GM04503 (cell line): ENCODE data around the gene FAM210A.

ENCODE experiments used
- DNase-seq: peaks from one replicate; pipeline ENCODE4 v3.0.0-alpha.2; 2012; ENCODE audit warnings: low read depth

Gene FAM210A

DNA sequence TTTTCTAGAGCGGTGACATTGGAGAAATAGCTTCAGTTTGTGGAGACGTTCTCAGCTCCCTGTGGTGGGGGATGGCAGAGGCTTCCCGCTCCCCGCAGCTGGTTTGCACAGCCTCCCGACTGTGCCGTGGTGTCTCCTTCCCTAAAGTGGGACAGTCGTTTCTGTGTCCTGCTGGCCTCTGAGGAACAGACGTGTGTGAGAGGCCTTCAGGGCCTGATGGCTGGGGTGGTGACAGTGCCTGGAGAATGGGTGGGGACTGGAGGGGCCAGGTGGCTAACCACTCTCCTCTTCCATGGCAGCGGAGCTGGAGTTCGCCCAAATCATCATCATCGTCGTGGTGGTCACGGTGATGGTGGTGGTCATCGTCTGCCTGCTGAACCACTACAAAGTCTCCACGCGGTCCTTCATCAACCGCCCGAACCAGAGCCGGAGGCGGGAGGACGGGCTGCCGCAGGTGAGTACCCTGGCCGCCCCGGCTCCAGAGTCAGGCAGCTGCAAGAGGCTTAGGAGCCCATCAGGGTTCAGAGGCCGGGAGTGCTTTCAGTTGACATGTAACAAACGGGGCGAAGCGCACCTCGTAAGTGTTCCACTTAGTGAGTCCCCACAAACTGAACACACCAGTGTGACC, 105.4 kb downstream of the FAM210A start:
- DNase-seq = no peak

DNA sequence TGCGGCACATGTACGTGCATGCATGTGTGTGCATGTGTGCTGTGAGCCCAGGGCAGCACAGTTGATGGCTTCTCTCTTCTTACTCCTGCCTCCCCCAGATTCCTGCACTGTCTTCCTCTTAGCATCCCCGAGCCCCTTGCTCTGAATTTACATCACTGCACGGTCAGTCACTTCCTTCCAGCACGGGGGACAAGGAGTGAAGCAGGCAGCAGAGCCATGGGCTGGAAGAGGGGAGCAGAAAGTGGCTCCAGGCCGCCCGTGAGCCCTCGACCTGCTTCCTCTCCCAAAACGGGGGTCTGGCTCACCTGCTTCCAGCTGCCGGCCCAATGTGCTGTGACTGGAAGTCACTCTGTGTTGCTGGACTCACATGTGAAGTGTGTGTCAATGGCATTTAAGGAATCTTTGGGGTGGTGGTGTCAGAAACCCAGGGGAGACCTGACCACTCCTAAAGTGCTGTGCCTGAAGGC, 106.1 kb downstream of the FAM210A start:
- no peak for DNase-seq

DNA sequence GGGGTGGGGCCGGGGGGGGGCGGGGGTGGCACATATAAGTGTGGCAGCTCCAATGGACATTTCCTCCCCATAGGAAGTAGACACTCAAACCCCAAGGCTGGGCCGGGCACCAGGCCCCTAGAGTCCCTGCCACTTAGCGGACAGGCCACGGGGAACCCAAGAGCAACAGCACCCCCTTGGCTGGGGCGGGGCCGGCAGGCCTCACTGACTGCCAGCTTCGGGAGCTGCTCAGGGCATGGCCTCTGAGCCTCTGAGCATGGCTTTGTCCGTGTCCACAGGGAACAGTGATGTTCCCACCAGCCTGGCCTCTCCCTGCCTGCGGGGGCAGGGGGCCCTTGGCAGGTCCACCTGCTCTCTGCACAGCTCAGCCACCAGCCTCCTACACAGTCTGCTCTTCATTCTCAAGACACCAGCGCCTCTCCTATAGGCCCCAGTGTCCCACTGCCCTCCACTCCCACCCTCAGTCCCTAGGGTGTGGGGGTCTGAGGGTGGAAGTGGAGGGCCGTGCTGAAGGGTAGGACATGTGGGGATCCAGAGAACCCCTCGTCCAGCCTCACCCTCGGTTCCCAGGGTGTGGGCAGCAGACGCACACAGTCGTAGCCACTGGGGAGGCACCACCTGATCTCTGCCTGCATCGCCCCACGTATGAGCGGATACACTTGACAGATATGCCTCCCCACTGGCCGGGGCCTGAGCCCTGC, 106.7 kb downstream of the FAM210A start:
- DNase-seq = no peak

DNA sequence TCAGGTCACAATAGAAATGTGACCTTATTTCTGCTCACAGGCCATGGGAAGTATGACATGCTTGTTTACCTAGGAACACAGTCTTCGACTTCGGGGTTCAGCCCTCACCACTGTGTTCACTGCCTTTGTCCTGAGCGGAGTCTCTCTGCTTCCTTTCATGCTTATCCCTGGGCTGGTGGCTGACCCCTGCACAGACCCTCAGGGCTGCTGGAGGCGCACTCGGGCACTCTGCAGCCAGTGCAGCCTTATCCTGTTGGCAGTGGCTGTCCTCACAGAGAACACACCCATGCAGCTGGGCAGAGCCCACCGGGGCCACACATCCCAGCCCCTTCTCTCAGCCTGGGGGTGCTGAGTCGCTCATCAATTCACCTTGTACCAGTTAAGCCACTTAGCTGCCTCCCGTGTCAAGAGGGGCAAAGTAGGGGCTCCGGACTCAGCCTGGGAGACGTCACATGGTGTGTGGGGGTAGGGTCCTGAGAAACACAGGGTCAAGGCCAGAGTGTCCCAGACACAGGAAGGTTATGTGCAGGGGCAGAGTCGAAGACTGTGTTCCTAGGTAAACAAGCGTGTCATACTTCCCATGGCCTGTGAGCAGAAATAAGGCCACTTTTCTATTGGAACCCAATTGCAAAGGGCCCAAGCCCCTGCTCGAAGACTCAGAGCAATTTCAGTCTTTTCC, 107.5 kb downstream of the FAM210A start:
- DNase-seq = no peak

DNA sequence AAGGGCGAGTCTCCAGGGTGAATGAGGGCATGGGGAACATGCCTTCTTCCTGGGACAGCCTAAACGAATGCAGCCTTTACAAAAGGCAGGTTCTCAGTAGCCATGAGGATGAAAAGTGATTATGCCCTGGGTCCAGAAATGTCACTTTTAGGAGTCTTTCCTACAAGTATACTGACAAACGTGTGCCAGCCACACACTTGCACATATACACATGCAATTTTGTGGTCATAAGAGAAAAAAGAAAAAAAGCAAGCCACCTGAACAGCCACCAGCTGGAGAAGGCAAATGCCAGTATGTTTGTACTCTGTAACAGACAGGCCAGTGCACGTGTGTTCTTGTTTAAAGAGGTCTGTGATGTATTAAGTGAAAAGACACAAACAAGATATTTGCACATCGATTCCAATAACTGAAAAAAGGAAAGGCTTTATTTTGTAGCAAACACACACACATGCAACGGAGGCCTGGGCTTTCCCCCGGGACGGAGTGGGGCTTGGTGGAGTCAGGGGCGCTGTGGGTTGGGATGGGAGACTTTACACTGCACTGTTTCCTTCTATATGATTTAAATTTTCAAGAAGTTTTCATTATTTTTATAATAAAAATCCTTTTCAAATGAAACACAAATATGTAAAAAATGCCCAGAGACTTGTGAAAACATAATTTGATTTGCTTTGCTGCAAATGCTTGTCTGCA, 108.4 kb downstream of the FAM210A start:
- no peak for DNase-seq

DNA sequence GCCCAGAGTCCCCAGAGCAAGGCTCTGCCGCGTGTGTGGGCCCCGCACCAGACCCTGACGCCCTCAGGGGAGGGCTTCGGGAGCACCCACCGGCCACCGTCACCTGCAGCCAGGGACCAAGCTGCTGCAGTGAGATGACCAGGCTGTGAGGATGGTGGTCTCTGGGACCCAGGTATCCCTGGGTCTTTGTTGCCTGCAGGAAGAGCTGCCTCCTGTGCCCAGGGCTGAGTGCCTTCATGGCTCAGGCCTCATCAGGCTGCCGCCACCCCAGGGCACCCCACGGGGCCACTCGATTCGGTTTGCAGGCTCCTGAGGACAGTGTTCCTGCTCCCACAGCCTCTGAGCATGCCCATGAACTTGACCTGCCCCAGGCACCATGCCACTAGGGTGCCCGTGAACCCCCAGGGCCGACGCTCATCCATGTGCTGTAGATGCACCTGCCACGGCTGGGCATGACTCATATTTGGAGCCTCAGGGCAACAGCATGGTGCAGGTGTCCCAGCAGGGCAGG, 109.8 kb downstream of the FAM210A start:
- DNase-seq = no peak

DNA sequence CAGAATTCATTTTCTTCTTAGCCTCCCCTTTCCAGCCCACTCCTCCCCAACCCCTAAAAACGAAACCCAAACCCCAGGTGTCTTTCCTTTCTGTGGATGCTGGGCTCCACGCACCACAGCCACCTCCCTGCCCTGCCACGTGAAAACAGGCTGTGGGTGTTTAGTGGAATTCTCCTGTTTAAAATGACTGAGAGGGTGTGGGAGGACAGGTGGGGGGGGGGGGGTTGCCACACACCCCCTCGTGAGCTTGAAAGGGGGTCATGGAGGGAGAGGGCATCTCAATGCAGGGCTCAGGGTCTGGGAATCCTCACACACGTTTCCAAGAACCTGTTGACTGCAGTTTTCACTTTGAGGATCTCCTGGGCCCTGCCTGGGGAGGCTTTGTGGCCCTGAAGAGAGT, 110.3 kb downstream of the FAM210A start:
- no peak for DNase-seq

DNA sequence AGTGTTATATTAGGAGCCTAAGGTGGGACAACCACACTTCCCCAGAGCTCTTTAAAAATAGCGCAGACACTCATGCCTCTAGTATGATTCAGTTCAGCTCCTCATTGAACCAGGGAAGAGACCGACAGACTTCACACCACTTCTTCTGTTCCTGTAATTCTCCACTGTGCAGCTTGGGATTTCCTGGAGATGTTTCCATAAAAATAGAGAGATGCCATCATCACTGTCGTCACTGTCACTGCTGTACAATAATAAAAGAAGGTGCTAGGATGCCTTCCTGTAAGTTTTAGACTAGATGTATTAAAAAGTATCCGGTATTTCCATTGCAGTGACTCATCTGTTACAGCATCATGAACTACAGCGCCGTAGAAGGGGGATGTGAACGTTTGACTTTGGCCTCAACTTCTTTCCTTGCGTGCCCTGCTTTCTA, 110.9 kb downstream of the FAM210A start:
- DNase-seq = no peak

DNA sequence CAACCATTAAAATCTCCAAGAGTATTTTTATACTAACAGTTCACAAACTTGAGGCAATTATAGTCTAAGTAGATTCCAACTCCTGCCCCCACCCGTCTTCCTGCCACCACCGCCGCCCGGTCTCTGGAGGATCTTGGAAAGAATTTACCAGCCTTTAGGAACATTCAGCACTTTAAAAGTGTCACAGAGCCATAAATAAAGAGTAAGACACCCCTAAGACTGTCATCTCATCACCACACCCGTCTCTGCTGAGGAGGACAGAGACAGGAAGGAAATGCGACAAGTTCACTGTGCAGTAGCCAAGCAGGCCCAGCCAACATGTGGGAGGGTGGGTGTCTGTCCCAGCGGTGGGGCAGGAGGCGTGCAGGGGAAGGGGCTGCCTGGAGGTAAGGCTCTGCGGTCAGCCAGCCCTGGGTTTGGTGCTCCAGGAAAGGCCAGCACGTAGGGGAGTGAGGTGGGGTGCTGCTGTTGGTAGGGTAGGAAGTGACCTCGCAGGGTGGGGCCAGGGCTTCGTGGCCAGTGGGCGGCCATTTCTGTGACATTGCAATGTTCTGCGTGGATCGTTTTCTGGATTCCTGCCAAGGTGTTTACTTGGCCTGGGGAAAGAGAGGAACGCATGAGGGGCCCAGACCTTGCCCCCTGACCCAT, 111.6 kb downstream of the FAM210A start:
- no peak for DNase-seq

DNA sequence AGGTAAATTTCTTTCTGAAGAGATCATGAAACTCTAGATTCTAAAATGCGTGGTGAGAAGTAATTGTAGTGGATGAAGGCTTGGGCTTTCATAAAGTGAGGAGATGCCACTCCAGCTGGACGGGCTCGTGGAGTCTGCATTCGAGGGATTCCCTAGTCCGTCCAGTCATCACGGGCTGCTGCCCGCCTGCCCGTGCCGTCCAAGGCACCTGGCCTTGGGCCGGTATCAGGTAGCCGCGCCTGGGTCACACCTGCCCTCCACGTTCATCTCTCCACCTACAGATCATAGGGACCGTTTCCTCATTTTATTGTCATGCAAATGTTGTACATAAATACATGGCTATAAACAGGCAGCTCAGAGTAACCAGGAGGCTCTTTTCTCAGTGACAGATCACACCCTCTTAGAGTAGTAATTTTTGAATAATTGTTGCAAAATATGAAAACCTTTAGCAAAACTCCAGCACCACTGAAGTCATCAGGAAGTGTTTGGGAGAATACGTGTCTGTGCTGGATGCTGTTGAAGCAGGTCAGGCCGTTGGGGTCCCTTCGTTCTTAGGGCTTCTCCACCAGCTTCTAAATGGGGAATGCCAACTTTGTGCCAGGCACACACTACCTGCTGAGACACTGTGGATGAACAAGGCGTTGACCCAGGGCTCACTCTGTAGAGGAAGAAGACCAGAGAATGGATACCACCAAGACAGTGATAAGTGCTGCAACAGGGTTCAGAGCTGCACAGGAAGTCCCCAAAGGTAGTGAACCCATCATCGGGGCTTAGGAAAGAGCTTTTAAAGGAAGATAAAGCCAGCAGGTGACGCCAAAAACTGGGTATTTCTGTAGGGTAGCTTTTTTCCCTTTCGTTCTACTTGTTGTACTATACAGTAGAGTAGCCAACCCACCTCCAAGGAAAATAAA, 112.5 kb downstream of the FAM210A start:
- no peak for DNase-seq
